DND-41 (cell line): ENCODE data around the gene ARSG.
A peak's percentile ranks its signal among the peaks of the same experiment; 100 is the strongest.

Source experiments
- ATAC-seq: fragments of 200-7000 bp; cut with Tn5 transposase; 3 replicates; pipeline ENCODE4 v1.9.1; 2021; ENCODE audit warnings: low read depth; ENCODE audit not compliant: insufficient read depth
- DNase-seq: peaks from one replicate; pipeline ENCODE4 v3.0.0-alpha.2; 2020
- H2AFZ ChIP-seq: 2 replicates; pipeline ENCODE4 v1.6.0; 2012; ENCODE audit warnings: low read depth, low read length
- H3K27ac ChIP-seq: 2 replicates; pipeline ENCODE4 v1.5.1; 2012; ENCODE audit warnings: low read length, inconsistent platforms
- H3K27me3 ChIP-seq: fragments of 200-600 bp; sonication (generic); 2 replicates; pipeline ENCODE4 v1.6.0; 2012; ENCODE audit warnings: low read length, mild to moderate bottlenecking, inconsistent platforms; ENCODE audit not compliant: insufficient read depth, poor library complexity
- H3K36me3 ChIP-seq: 2 replicates; pipeline ENCODE4 v1.5.1; 2012; ENCODE audit warnings: low read length, inconsistent platforms; ENCODE audit not compliant: insufficient read depth
- H3K4me1 ChIP-seq: 2 replicates; pipeline ENCODE4 v1.5.1; 2012; ENCODE audit warnings: mild to moderate bottlenecking, low read length; ENCODE audit not compliant: insufficient read depth
- H3K4me2 ChIP-seq: 2 replicates; pipeline ENCODE4 v1.6.0; 2012; ENCODE audit warnings: mild to moderate bottlenecking, moderate library complexity, low read length, inconsistent platforms; ENCODE audit not compliant: insufficient read depth
- H3K4me3 ChIP-seq, 2 experiments: fragments of 200-600 bp in 1 of 2; shearing (Covaris generic) in 1 of 2; 2 replicates each; pipeline ENCODE4 v1.5.1; 2012 to 2016; ENCODE audit warnings: inconsistent platforms in 2 of 2, low read length in 2 of 2, mild to moderate bottlenecking in 2 of 2, low read depth in 1 of 2, moderate library complexity in 1 of 2
- H3K79me2 ChIP-seq: 2 replicates; pipeline ENCODE4 v1.6.0; 2012; ENCODE audit warnings: low read length, inconsistent platforms; ENCODE audit not compliant: insufficient read depth
- H3K9ac ChIP-seq: 2 replicates; pipeline ENCODE4 v1.6.0; 2012; ENCODE audit warnings: low read depth, mild to moderate bottlenecking, inconsistent platforms, low read length, moderate library complexity
- H3K9me3 ChIP-seq: 2 replicates; pipeline ENCODE4 v1.5.1; 2012; ENCODE audit warnings: low read length, moderate library complexity, mild to moderate bottlenecking, inconsistent platforms; ENCODE audit not compliant: insufficient read depth, severe bottlenecking
- H4K20me1 ChIP-seq: 2 replicates; pipeline ENCODE4 v1.6.0; 2012; ENCODE audit warnings: low read length; ENCODE audit not compliant: insufficient read depth
- CTCF ChIP-seq: IDR thresholded peaks from 2 replicates; pipeline ENCODE4 v1.5.1; 2012; ENCODE audit warnings: borderline replicate concordance, low read length, moderate library complexity, mild to moderate bottlenecking; ENCODE audit not compliant: poor library complexity, severe bottlenecking; ENCODE audit errors: extremely low read depth
- EZH2 ChIP-seq: IDR thresholded peaks from 3 replicates; pipeline ENCODE4 v1.6.1; 2012; ENCODE audit warnings: borderline replicate concordance, low read depth, mild to moderate bottlenecking, moderate library complexity, low read length, inconsistent platforms; ENCODE audit not compliant: severe bottlenecking

Gene ARSG

GRCh38 chr17:68433211-68433610 is 141.9 kb downstream of the ARSG start:
- TF ChIP-seq EZH2 (no peak), CTCF (no peak)
- Histone ChIP-seq H3K79me2 (no peaks in the 10 kb centered on the region), H3K27ac (no peak overlapping the region), H4K20me1 (no peaks in the 10 kb centered on the region), H3K9me3 (no peaks in the 10 kb centered on the region), H3K4me3 (no peak overlapping the region), H3K4me2 (no peak overlapping the region), H2AFZ (no peak overlapping the region), H3K9ac (no peak overlapping the region), H3K4me1 (peaks cover 35% of the 10 kb centered on the region), H3K36me3 (peaks cover 14% of the 10 kb centered on the region), H3K27me3 (no peaks in the 10 kb centered on the region)
- ATAC-seq (no peak), DNase-seq (no peak)

GRCh38 chr17:68433911-68434508 is 142.7 kb downstream of the ARSG start:
- ATAC-seq (no peak), DNase-seq (no peak)
- Histone ChIP-seq H3K27me3 (no peaks in the 10 kb centered on the region), H2AFZ (no peak overlapping the region), H3K4me2 (no peak overlapping the region), H3K4me3 (no peak overlapping the region), H3K4me1 (peaks cover 38% of the 10 kb centered on the region), H3K27ac (no peak overlapping the region; the same call in none of the 2 replicates), H3K9me3 (no peaks in the 10 kb centered on the region), H3K79me2 (no peaks in the 10 kb centered on the region), H4K20me1 (no peaks in the 10 kb centered on the region), H3K9ac (no peak overlapping the region), H3K36me3 (peaks cover 7% of the 10 kb centered on the region; the same call in 1 of the 2 replicates)
- TF ChIP-seq CTCF (no peak), EZH2 (no peak)

GRCh38 chr17:68435361-68435760 is 144.1 kb downstream of the ARSG start:
- Histone ChIP-seq H3K4me1 (peaks cover 38% of the 10 kb centered on the region), H3K4me2 (no peak overlapping the region), H2AFZ (no peak overlapping the region), H3K79me2 (no peaks in the 10 kb centered on the region), H3K9ac (no peak overlapping the region), H3K36me3 (0 out of 2 replicates have a peak, but pooled peaks cover 5% of the 10 kb centered on the region), H3K27ac (peak overlapping the region; percentile 83), H3K9me3 (no peaks in the 10 kb centered on the region), H3K4me3 (no peak overlapping the region), H4K20me1 (no peaks in the 10 kb centered on the region), H3K27me3 (no peaks in the 10 kb centered on the region)
- ATAC-seq (no peak), DNase-seq (no peak)
- no peak for TF ChIP-seq EZH2
- TF ChIP-seq CTCF = no peak
